Ectodermal cell (in vitro differentiated cells): Measurements from ENCODE around the gene LMF1.

Source experiments
- H3K27ac ChIP-seq: 2 replicates; pipeline ENCODE4 v1.7.0; 2013; ENCODE audit warnings: mild to moderate bottlenecking, low read depth, low read length; ENCODE audit not compliant: insufficient read depth, poor library complexity, severe bottlenecking
- H3K27me3 ChIP-seq: 2 replicates; pipeline ENCODE4 v1.7.0; 2013; ENCODE audit warnings: mild to moderate bottlenecking, low read length; ENCODE audit not compliant: insufficient read depth, control insufficient read depth, poor library complexity, severe bottlenecking
- H3K36me3 ChIP-seq: one replicate; pipeline ENCODE4 v1.7.0; 2013; ENCODE audit warnings: low read length; ENCODE audit not compliant: control insufficient read depth, insufficient read depth
- H3K4me1 ChIP-seq: one replicate; pipeline ENCODE4 v1.7.0; 2013; ENCODE audit warnings: low read length; ENCODE audit not compliant: control insufficient read depth, insufficient read depth
- H3K4me3 ChIP-seq: 2 replicates; pipeline ENCODE4 v1.7.0; 2013; ENCODE audit warnings: low read depth, low read length, control low read depth; ENCODE audit not compliant: insufficient read depth
- H3K9me3 ChIP-seq: 2 replicates; pipeline ENCODE4 v1.7.0; 2013; ENCODE audit warnings: mild to moderate bottlenecking, low read length, moderate library complexity; ENCODE audit not compliant: control insufficient read depth
- WGBS, 2 experiments: methylation state at CpG; one replicate each; pipeline ENCODE4 v1.1.7; 2013; ENCODE audit warnings: missing lambda C conversion rate in 2 of 2; 5-methylcytosine and 5-hydroxymethylcytosine counted together

The LMF1 gene

GRCh38 chr16:971981-972315 is 1.2 kb upstream of the LMF1 start:
- Histone ChIP-seq H3K4me1 (peaks cover 39% of the 10 kb centered on the region), H3K36me3 (no peaks in the 10 kb centered on the region), H3K27ac (no peak overlapping the region), H3K9me3 (no peaks in the 10 kb centered on the region), H3K4me3 (no peak overlapping the region), H3K27me3 (peaks cover 24% of the 10 kb centered on the region)
- WGBS, 2 experiments = 86 to 94% methylated on average over 8 of the region's 8 CpGs

GRCh38 chr16:971582-971905 is 760 bp upstream of the LMF1 start:
- H3K27me3 ChIP-seq = peaks cover 24% of the 10 kb centered on the region
- WGBS, 2 experiments = 94 to 95% methylated on average over 5 of the region's 5 CpGs
- H3K36me3 ChIP-seq = no peaks in the 10 kb centered on the region
- H3K4me3 ChIP-seq = no peak overlapping the region
- H3K27ac ChIP-seq = no peak overlapping the region
- peaks cover 35% of the 10 kb centered on the region for H3K4me1 ChIP-seq
- H3K9me3 ChIP-seq = no peaks in the 10 kb centered on the region

- peak overlapping the region; percentile 94 for H3K4me3 ChIP-seq
- WGBS, 2 experiments = 1% methylated on average over 42 of the region's 42 CpGs
- no peaks in the 10 kb centered on the region for H3K9me3 ChIP-seq
- peaks cover 35% of the 10 kb centered on the region for H3K4me1 ChIP-seq
- H3K27me3 ChIP-seq = peaks cover 24% of the 10 kb centered on the region
- H3K27ac ChIP-seq = no peak overlapping the region
- peaks cover 5% of the 10 kb centered on the region for H3K36me3 ChIP-seq
Observed at GRCh38 chr16:970386-970765, 408 bp downstream of the LMF1 start.

DNA sequence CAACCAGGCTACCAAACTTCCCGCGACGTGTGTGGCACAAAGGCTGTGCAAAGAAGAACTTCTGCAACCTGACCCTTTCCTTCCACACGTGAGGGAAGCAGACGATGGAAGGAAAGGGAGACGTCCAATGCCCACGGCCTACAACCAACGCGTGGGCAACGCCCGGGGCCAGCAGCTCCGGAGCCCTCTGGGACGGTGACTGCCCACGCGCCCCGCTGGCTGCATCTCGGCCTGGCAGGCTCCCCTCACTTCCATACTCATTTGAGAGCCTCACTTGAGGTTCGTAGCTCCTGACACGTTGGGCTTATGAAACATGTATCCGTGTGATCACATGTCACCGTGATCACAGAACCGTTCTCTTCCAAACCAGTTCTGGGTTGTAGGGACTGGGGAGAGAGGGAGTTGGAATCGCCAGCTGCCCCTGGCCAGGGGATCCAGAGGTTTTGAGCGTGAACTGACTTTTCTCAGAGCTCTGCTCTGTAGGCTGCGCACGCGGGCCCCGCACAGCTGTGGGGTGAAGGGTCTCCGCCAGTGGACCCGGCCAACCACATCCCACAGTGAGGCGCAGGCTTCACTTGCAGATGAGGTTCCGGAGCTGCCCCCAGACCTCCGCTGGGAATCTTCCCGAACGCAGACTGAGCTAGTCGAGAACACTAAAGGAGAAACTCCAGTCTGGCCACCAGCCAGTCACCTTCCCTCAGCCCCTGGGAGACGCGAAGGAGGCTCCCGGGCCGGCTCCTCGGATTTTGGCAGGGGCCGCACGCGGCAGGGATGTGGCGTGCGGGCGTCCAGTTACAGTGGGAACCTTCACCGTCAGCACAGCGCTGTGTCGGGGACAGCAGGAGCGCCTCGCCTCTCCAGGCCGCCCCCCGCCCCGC is 1.0 kb downstream of the LMF1 start:
- 54 to 55% methylated on average over 55 of the region's 55 CpGs for WGBS, 2 experiments
- Histone ChIP-seq H3K27me3 (peaks cover 24% of the 10 kb centered on the region), H3K9me3 (no peaks in the 10 kb centered on the region), H3K4me3 (peak overlapping the region; percentile 94), H3K36me3 (peaks cover 5% of the 10 kb centered on the region), H3K4me1 (peaks cover 35% of the 10 kb centered on the region), H3K27ac (no peak overlapping the region)

- Histone ChIP-seq H3K4me1 (peaks cover 35% of the 10 kb centered on the region), H3K27ac (no peak overlapping the region), H3K27me3 (peaks cover 24% of the 10 kb centered on the region), H3K4me3 (no peak overlapping the region), H3K9me3 (no peaks in the 10 kb centered on the region), H3K36me3 (peaks cover 5% of the 10 kb centered on the region)
- 18 to 23% methylated on average over 7 to 8 of the region's 8 CpGs for WGBS, 2 experiments
Observed at GRCh38 chr16:968620-969019, 2.2 kb downstream of the LMF1 start.

GRCh38 chr16:967546-968295 is 3.1 kb downstream of the LMF1 start:
- peaks cover 24% of the 10 kb centered on the region for H3K27me3 ChIP-seq
- 94% methylated on average over 41 of the region's 41 CpGs for WGBS, 2 experiments
- peaks cover 41% of the 10 kb centered on the region for H3K4me1 ChIP-seq
- no peak overlapping the region for H3K4me3 ChIP-seq
- H3K36me3 ChIP-seq = peaks cover 5% of the 10 kb centered on the region
- no peak overlapping the region for H3K27ac ChIP-seq
- no peaks in the 10 kb centered on the region for H3K9me3 ChIP-seq

DNA sequence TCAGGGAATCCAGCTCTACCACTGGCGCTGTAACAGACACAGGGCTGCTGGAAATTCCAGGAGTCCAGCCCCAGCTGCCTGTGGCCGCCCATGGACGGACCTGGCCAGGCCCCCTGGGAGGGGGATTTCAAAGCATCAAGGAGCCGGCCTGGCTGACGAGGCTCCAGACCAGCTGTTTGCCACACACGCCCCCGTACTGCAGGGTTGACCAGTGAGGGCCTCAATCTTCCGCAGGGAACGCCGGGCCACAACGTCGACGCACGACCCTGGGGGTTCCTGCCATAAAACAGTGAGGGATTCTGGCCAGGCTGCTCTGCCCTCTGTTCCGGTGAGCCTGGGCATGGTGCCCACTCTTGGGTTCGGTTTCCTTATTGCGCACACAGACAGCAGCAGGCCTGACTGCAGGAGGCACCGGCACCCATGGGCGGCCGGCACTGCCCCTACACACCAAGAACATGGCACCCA is 3.7 kb downstream of the LMF1 start:
- 92 to 93% methylated on average over 20 of the region's 20 CpGs for WGBS, 2 experiments
- H3K9me3 ChIP-seq = no peaks in the 10 kb centered on the region

DNA sequence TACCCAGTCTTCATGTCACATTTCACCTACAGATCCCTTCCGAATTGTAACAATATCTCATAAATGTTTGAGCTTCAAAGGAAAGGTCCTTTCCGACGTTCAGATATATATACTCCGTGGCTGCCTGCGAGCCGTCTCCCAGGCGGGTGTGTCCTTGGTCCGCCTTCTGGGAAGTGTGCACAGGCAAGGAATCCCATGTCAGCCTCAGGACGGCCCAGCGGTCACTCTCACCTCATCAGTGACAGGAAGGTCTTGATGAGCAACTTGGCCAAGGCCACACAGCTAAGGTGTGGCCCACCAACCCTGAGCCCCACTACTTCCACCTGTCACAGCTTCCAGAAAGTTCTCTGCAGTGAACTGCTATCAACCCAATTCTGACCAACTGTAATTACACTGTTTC is 4.3 kb downstream of the LMF1 start:
- H3K9me3 ChIP-seq = no peaks in the 10 kb centered on the region
- H3K27me3 ChIP-seq = peaks cover 18% of the 10 kb centered on the region
- no peak overlapping the region for H3K4me3 ChIP-seq
- H3K4me1 ChIP-seq = peaks cover 34% of the 10 kb centered on the region
- 95 to 98% methylated on average over 10 of the region's 10 CpGs for WGBS, 2 experiments
- H3K36me3 ChIP-seq = peaks cover 5% of the 10 kb centered on the region
- no peak overlapping the region for H3K27ac ChIP-seq

More for the DNA sequence above, 3.7 kb downstream of the LMF1 start:
- Histone ChIP-seq H3K36me3 (peaks cover 5% of the 10 kb centered on the region), H3K4me1 (peaks cover 36% of the 10 kb centered on the region), H3K27me3 (peaks cover 24% of the 10 kb centered on the region), H3K4me3 (no peak overlapping the region), H3K27ac (no peak overlapping the region)

DNA sequence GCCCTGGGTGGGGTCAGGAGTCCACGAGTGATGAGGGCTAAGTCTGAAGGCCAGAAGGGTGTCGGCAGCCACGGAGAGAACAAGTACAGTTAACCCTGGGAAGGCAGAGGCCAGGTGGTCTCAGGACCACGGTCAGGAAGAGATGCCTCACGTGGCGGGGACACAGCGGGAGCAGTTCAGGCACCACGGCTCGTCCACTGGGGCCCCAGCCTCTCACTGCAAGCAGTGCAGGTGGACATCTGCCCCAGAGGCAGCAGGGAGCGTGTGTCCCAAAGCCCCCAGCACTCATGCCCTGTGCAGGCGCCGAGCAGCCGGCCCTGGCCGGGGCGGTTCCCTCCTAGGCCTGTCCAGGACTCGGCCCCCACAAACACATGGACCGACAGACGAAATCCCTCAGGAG is 4.7 kb downstream of the LMF1 start:
- Histone ChIP-seq H3K36me3 (peaks cover 5% of the 10 kb centered on the region), H3K4me1 (peaks cover 31% of the 10 kb centered on the region), H3K27me3 (peaks cover 14% of the 10 kb centered on the region), H3K9me3 (no peaks in the 10 kb centered on the region), H3K4me3 (no peak overlapping the region), H3K27ac (no peak overlapping the region)
- WGBS, 2 experiments = 95 to 96% methylated on average over 18 of the region's 18 CpGs

- H3K27ac ChIP-seq = no peak overlapping the region
- peaks cover 31% of the 10 kb centered on the region for H3K4me1 ChIP-seq
- no peak overlapping the region for H3K4me3 ChIP-seq
- peaks cover 5% of the 10 kb centered on the region for H3K36me3 ChIP-seq
- no peaks in the 10 kb centered on the region for H3K9me3 ChIP-seq
- 94 to 97% methylated on average over 4 of the region's 4 CpGs for WGBS, 2 experiments
- peaks cover 12% of the 10 kb centered on the region for H3K27me3 ChIP-seq
Observed at GRCh38 chr16:965487-965886, 5.3 kb downstream of the LMF1 start.
